Nephron progenitor cell (in vitro differentiated cells): ENCODE results near the gene POLR3A.

Experiments used
- DNase-seq: peaks from one replicate; pipeline ENCODE4 v3.0.0; 2021
- H3K27ac Mint-ChIP-seq: 2 replicates; pipeline ENCODE4 v1.8.0; 2021; ENCODE audit warnings: mild to moderate bottlenecking, moderate library complexity, mixed read lengths
- H3K27me3 Mint-ChIP-seq: 2 replicates; pipeline ENCODE4 v1.8.0; 2021; ENCODE audit warnings: mild to moderate bottlenecking, low read depth, mixed read lengths; ENCODE audit not compliant: poor library complexity
- H3K36me3 Mint-ChIP-seq: 2 replicates; pipeline ENCODE4 v1.8.0; 2021; ENCODE audit warnings: low read depth, mixed read lengths
- H3K4me1 Mint-ChIP-seq: 2 replicates; pipeline ENCODE4 v1.8.0; 2021; ENCODE audit warnings: mixed read lengths
- H3K4me3 Mint-ChIP-seq: 2 replicates; pipeline ENCODE4 v1.8.0; 2021; ENCODE audit warnings: mild to moderate bottlenecking, moderate library complexity, mixed read lengths
- H3K9me3 Mint-ChIP-seq: 2 replicates; pipeline ENCODE4 v1.8.0; 2021; ENCODE audit warnings: mild to moderate bottlenecking, moderate library complexity, mixed read lengths
- CTCF ChIP-seq: fragments of 200-600 bp; sonication (generic); IDR thresholded peaks from 2 replicates; pipeline ENCODE4 v1.5.0; 2021; ENCODE audit warnings: antibody characterized with exemption

Gene POLR3A

GRCh38 chr10:77927402-77928246 lies 101.7 kb downstream of the POLR3A start:
- Mint-ChIP-seq H3K9me3 (peaks cover 3% of the 10 kb centered on the region), H3K27ac (peak overlapping the region; percentile 50), H3K4me1 (peaks cover 52% of the 10 kb centered on the region), H3K27me3 (peaks cover 25% of the 10 kb centered on the region), H3K4me3 (peak overlapping the region; percentile 80), H3K36me3 (no peaks in the 10 kb centered on the region)
- DNase-seq, result peak; percentile 12
- no peak for TF ChIP-seq CTCF

GRCh38 chr10:77926566-77927401 lies 102.5 kb downstream of the POLR3A start, which contains the start of gene DLG5:
DLG5 (minus strand) TSS chr10:77926755; CDS start chr10:77926520, 235 bp downstream.
- H3K4me3 Mint-ChIP-seq, result peak within 1 kb of the TSS; percentile 86
- H3K27ac Mint-ChIP-seq, result peak within 1 kb of the TSS; percentile 50
- H3K27me3 Mint-ChIP-seq, result peaks cover 21% of the 10 kb centered on the region
- H3K4me1 Mint-ChIP-seq, result peaks cover 60% of the 10 kb centered on the region
- peak; percentile 72 for DNase-seq
- H3K36me3 Mint-ChIP-seq, result no peaks in the 10 kb centered on the region
- TF ChIP-seq CTCF, result no peak
- peaks cover 3% of the 10 kb centered on the region for H3K9me3 Mint-ChIP-seq

- peak; percentile 68 for DNase-seq
- Mint-ChIP-seq H3K4me3 (peak overlapping the region; percentile 86), H3K9me3 (peaks cover 3% of the 10 kb centered on the region), H3K4me1 (peaks cover 68% of the 10 kb centered on the region), H3K27me3 (peaks cover 21% of the 10 kb centered on the region), H3K36me3 (no peaks in the 10 kb centered on the region), H3K27ac (no peak overlapping the region)
- TF ChIP-seq CTCF, result no peak
Observed at GRCh38 chr10:77925795-77926565, 103.3 kb downstream of the POLR3A start.

- DNase-seq, result no peak
- Mint-ChIP-seq H3K36me3 (no peaks in the 10 kb centered on the region), H3K4me1 (peaks cover 74% of the 10 kb centered on the region)
Observed at GRCh38 chr10:77925410-77925794, 103.9 kb downstream of the POLR3A start.

More at GRCh38 chr10:77925410-77925794, 103.9 kb downstream of the POLR3A start:
- no peak for TF ChIP-seq CTCF
- H3K4me3 Mint-ChIP-seq, result peak overlapping the region; percentile 86
- peaks cover 3% of the 10 kb centered on the region for H3K9me3 Mint-ChIP-seq
- peaks cover 21% of the 10 kb centered on the region for H3K27me3 Mint-ChIP-seq
- peak overlapping the region; percentile 16 for H3K27ac Mint-ChIP-seq
